H54 (cell line): ENCODE measurements around the gene GCH1.

Source experiments
- DNase-seq: peaks from one replicate; pipeline ENCODE4 v3.0.0; 2011; ENCODE audit warnings: low spot score, mixed read lengths; ENCODE audit not compliant: insufficient read length
- FAIRE-seq: peaks from 3 replicates; lab custom pipeline; 2011; peaks lifted over from hg19 to GRCh38; lab: Jason Lieb, UNC
- POLR2A ChIP-seq: IDR thresholded peaks from 2 replicates; pipeline ENCODE4 v1.6.1; 2011; ENCODE audit warnings: low read depth, mild to moderate bottlenecking, low read length

GCH1 gene

DNA sequence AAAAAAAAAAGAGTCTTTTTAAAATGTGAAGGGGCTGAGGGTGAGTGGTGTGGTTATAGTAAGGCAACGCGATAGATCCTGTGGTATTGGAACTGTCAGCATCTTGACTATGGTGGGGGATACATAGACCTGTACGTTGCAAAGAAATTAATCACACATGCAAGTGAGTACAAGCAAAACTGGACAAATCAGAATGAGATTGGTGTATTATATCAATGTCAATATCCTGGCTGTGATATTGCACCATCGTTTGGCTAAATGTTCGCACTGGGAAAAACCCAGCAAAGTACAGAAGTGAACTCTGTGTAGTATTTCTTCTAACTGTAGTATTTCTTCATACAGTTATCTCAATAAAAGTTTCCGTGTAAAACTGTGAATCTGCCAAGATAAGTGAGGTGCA is 67.9 kb downstream of the GCH1 start:
- FAIRE-seq: no peak
- TF ChIP-seq POLR2A: no peak
- no peak for DNase-seq

DNA sequence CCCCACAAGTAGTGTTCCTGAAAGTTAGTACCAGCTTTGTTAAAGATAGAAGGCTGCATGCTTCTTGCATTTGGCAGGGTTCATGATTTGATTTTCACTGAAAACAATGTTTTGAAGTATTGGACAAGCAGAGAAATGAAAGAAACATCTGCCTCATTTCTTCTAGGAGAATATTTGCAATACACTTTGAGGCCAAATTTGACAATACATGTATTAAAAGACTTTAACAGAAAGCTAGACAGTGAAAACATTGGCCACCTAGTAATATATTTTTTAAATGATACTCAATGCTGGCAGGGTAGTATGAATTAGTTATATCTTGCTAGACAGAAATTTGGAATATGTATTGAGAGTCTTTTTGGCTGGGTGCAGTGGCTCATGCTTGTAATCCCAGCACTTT is 68.5 kb downstream of the GCH1 start:
- TF ChIP-seq POLR2A: no peak
- DNase-seq (no peak), FAIRE-seq (no peak)

DNA sequence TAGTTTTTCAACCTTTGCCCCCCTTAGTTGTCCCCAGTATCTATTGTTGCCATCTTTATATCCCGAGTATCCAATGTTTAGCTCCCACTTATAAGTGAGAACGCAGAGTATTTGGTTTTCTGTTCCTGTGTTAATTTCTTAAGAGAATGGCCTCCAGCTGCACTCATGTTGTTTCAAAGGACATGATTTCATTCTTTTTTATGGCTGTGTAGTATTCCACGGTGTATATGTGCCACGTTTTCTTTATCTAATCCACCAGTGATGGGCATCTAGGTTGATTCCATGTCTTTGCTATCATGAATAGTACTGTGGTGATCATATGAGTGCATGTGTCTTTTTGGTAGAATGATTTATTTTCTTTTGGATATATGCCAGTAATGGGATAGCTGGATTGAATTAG is 72.0 kb downstream of the GCH1 start:
- TF ChIP-seq POLR2A: no peak
- FAIRE-seq: no peak
- no peak for DNase-seq

DNA sequence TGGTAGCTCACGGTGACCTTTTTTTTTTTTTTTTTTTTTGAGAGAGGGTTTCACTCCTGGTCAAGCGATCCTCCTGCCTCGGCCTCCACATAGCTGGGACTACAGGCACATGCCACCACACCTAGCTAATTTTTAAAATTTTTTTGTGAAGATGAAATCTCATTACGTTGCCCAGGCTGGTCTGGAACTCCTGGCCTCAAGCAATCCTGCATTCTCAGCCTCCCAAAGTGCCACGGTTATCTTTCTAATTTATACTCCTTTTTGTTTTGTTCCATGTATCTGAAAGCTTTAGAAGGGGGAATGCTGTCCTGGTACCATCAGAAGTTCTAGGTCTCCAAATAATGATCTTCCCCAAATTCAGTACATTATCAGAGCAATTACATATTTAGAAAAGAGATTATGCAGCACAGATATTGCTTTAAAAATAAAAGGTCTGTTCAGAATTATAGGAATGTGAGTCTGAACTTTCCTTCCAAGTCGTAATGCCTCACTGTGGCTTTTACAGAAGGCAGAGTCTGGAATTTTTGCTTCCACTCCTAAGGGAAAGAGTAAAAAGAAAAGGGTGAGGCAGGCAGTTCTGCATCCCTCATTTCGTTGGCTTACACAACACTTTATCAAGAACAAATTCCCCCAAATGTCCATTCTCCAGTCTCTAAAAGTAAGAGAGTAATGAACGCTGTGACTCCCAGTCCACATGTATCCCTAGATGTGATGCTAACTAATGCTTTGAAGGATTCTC is 73.0 kb downstream of the GCH1 start:
- DNase-seq (no peak), FAIRE-seq (no peak)
- TF ChIP-seq POLR2A: no peak

DNA sequence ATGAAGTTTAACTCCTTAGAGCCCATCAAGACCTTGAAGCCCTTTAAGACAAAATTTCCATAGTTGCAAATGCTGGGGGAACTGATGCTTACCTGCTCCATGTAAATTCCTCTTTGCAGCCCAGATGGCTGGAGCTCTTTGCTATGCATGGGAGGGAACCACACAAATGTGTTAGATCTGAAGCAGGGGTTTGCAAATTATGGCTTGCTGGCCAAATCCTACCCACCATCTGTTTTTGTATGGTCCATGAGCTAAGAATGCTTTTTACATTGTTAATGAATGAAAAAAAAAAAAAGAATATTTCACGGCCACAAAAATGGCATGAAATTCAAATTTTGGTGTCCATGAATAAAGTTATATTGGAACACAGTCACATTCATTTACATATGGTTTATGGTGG is 74.6 kb downstream of the GCH1 start:
- no peak for DNase-seq
- no peak for FAIRE-seq
- no peak for TF ChIP-seq POLR2A

DNA sequence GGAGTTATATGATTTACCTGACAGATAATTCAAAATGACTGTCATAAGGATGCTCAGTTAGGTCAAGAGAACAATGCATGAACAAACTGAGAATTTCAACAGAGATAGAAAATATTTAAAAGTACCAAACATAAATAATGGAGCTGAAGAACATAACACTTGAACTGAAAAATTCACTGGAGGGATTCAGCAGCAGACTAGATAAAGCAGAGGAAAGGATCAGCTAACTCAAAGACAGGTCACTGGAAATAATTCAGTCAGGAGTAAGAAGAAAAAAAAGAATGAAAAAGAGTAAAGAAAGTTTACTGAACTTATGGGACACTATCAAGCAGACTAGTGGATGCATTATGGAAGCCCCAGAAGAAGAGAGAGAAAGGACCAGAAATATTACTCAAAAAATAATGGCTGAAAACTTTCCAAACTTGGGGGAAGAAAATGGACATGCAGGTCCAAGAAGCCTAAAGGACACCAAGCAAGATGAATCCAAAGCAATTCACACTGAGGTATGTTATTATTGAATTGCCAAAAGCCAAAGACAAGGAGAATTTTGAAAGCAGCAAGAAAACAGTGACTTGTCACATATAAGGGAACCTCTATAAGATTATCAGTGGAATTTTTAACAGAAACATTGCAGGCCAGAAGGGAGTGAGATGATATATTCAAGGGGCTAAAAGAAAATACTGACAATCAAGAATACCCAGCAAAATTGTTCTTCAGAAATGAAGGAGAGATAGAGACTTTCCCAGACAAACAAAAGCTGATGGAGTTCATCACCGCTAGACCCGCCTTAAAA is 78.7 kb downstream of the GCH1 start:
- DNase-seq (no peak), FAIRE-seq (no peak)
- TF ChIP-seq POLR2A: no peak

DNA sequence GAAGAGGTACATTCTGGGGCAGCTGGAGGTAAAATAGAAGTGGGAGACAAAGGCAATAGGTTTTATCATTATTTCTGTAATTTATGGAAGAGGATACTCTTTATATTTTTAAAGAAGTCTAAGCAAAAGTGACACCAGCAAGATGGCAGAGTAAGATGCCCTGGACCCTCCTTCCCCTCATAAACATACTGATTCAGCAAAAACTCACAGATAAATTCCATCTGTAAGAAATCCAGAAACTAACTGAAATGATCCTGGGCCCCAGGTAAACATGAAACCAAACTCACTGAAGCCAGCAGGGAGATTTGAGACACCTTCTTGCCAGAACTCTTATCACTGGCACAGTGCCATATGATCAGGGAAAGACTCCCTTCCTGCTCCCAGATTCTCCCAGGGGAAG is 79.9 kb downstream of the GCH1 start:
- no peak for TF ChIP-seq POLR2A
- DNase-seq (no peak), FAIRE-seq (no peak)

DNA sequence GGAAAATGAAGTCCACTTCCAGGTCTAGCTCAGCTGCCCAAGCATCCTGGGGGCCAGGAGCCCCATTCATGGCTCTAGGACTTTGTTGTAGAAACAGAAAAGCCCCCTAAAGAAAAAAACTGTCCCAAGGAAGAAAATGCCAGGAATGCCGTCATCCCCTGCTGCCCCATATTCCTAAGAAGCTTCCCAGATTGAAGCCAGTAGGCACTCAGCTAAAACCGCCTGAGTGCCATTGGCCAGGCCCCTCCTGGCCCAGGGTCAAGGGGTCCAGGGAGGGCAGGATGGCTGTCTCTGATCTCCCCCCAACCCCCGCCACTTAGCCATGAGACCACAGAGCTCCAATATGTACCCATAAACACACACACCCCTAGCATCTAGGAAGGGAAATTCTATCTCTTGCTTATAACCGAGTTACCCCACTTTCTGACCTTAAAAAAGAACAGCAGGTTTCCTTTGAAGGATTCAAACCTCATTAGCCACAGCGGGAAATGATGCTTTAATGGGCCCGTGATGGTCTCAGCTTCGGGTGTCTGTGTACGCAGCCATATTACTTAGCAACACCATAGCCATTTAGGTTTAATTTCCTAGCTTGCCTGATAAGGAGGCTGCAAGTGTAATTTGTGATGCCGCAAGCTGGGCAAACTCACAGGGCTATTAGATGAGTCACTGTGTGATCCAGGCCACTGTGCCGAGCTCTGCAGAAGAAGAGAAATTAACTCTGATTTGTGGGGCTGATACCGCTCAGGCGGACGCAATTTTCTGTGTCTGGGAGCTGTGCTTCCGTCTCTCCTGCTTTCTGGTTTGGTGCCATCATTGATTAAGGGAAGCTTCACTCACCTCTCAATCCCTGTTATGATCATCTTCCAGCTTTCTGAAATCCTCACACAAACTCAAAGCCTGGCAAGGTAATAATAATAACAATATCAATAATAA is 84.2 kb downstream of the GCH1 start:
- peak; percentile 41 for FAIRE-seq
- no peak for TF ChIP-seq POLR2A
- DNase-seq: peak; percentile 33

DNA sequence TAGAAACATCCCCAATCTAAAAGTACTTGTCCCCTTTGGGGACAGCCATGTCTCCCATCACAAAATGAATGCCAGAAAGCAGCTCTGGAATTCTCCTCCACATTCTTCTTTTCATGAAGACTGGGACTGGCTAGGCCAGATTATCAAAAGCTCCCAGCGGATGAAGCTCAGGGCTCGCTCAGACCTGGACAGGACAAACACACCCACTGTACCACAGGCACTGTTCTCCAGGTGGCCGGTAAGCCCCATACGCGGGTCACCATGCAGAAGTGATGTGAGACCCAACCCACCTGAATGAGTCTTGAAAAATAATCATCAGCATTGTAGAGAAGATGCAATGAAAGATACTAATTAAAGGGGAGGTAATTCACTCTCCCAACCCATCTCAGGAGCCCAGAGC is 85.1 kb downstream of the GCH1 start:
- DNase-seq (no peak), FAIRE-seq (no peak)
- no peak for TF ChIP-seq POLR2A

DNA sequence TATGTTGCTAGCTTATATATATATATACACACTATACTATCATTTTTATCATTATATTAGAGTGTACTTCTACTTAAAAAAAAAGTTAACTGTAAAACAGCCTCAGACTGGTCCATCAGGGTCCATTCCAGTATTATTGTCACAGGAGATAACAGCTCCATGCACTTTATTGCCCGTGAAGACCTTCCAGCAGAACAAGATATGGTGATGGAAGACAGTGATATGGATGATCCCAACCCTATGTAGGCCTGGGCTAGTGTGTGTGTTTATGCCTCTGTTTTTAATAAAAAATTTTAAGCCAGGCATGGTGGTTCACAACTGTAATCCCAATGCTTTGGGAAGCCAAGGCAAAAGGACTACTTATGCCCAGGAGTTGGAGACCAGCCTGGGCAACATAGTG is 86.2 kb downstream of the GCH1 start:
- DNase-seq: no peak
- TF ChIP-seq POLR2A: no peak
- no peak for FAIRE-seq

DNA sequence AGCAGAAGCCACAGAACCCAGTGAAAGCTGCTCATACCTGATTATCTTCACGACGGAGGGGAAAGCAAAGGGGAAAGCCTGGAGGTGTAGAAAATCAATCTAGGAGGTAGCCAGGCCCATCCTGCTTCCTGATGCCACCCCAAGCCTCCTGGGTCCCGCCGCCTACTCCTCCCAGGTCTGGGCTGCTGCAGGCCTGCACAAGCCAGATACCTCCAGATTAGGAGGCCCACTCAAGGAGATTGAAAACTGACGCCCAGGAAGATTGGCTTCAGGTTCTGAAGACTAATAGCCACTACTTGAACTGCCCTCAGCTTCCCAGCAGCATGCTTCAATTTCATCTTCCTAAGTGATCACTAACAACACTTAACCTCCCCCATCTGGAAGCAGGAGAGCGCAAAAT is 87.1 kb downstream of the GCH1 start:
- no peak for FAIRE-seq
- DNase-seq: no peak
- no peak for TF ChIP-seq POLR2A

DNA sequence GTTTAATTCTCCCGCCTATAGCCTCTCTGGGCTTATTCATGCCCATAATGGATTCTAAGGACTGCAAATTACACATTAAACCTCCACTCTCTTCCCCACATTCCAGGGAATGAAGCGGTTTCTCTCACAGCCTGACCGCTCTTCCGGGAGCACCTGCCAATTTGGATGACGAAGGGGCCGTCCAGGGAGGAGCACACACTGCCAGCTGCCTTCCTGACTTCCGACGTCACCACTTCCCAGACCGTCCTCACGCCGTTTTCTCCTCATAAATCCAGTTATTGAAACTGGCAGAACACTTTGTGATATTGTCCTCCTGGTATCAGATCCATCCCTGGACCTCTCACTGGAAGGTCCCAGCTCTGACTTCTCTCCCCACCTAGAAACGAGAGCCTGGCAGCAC is 87.6 kb downstream of the GCH1 start:
- no peak for TF ChIP-seq POLR2A
- DNase-seq (no peak), FAIRE-seq (no peak)

DNA sequence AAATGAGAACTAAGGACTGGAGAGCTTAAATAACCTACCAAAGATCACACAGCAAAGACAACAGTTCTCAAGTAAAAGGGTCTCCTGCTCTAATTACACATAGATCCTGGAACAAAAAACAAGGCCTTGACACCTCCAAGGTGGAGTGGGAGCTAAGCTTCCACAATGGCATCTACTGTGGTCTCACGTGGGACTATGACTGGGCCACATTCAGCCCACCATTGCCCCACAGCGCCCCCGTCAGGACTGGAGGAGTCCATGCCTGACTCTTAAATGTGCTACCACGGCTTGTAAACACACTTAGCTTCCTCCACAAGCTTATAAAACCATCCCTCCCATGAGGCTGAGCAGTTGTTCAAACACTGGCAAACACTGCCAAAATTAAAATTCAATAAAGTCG is 88.5 kb downstream of the GCH1 start:
- DNase-seq: peak; percentile 13
- TF ChIP-seq POLR2A: no peak
- FAIRE-seq: no peak

DNA sequence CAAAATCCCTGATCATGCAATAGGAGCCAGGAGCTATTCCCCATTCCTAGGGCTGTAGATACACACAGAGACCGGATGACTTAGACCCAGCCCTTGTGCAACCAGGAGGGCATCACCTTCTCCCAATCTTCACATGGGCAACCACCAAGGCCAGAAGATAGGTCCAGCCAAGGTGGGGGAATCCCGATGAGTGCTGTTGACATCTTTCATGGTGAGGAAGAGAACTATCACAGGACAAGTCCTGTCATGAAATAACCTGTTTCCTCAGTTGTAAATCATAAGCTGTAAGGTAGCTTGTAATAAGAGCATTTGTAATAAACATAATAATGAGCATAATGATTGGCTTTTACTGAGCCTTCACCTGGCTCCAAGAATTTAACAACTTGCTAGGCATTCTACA is 89.5 kb downstream of the GCH1 start:
- DNase-seq (no peak), FAIRE-seq (no peak)
- TF ChIP-seq POLR2A: no peak

DNA sequence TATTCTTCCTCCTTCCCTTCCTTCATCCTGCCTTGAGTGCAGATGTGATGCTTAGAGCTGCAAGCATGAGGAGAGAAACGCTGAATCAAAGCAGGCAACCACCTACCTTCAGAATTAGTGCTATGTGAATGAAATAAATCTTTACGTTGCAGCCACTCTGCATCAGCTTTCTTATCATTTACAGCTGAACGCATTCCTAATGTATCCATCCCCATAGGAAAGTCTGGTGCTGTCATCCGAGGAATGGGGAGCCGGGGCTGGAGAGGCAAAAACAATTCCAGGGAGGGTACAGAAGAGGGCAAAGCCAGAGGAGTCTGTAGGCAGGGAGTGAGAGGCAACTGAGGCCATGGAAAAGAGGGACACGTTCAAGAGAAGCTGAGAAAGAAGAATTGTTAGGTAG is 90.0 kb downstream of the GCH1 start:
- FAIRE-seq: no peak
- DNase-seq: no peak
- TF ChIP-seq POLR2A: no peak
